MM.1S (cell line): Measurements from ENCODE around the gene MRPS2.

Source experiments
- DNase-seq: peaks from one replicate; pipeline ENCODE4 v3.0.0-alpha.2; 2015
- H2AFZ ChIP-seq: fragments of 300-600 bp; sonication (generic); 2 replicates; pipeline ENCODE4 v1.6.0; 2016; ENCODE audit warnings: antibody characterized with exemption, low read length
- H3F3A ChIP-seq: fragments of 300-600 bp; sonication (generic); 2 replicates; pipeline ENCODE4 v1.6.1; 2016; ENCODE audit warnings: mild to moderate bottlenecking, antibody characterized with exemption, low read length, moderate library complexity, mixed read lengths; ENCODE audit not compliant: insufficient read depth
- H3K27ac ChIP-seq: fragments of 300-600 bp; sonication (generic); 2 replicates; pipeline ENCODE4 v1.5.1; 2016; ENCODE audit warnings: mild to moderate bottlenecking, low read length
- H3K27me3 ChIP-seq: fragments of 300-600 bp; sonication (generic); replicated peaks from 2 replicates; pipeline ENCODE4 v1.6.0; 2016; ENCODE audit warnings: low read length; ENCODE audit not compliant: insufficient read depth
- H3K36me3 ChIP-seq: fragments of 300-600 bp; sonication (generic); replicated peaks from 2 replicates; pipeline ENCODE4 v1.6.1; 2016; ENCODE audit warnings: mild to moderate bottlenecking, low read length, mixed read lengths; ENCODE audit not compliant: insufficient read depth
- H3K4me1 ChIP-seq: fragments of 300-600 bp; sonication (generic); 2 replicates; pipeline ENCODE4 v1.6.1; 2016; ENCODE audit warnings: low read length, mixed read lengths
- H3K4me2 ChIP-seq: fragments of 300-600 bp; sonication (generic); 2 replicates; pipeline ENCODE4 v1.6.0; 2016; ENCODE audit warnings: low read depth, low read length
- H3K4me3 ChIP-seq: fragments of 300-600 bp; sonication (generic); 2 replicates; pipeline ENCODE4 v1.5.1; 2016; ENCODE audit warnings: low read length, mixed read lengths
- H3K79me2 ChIP-seq: fragments of 300-600 bp; sonication (generic); 2 replicates; pipeline ENCODE4 v1.6.1; 2016; ENCODE audit warnings: mixed run types, low read length, mixed read lengths
- H3K9ac ChIP-seq: fragments of 300-600 bp; sonication (generic); 2 replicates; pipeline ENCODE4 v1.6.1; 2016; ENCODE audit warnings: low read length, mixed read lengths
- H3K9me2 ChIP-seq: fragments of 300-600 bp; sonication (generic); replicated peaks from 2 replicates; pipeline ENCODE4 v1.6.1; 2016; ENCODE audit warnings: mild to moderate bottlenecking, low read length, mixed read lengths; ENCODE audit not compliant: insufficient read depth
- H3K9me3 ChIP-seq: fragments of 300-600 bp; sonication (generic); replicated peaks from 2 replicates; pipeline ENCODE4 v1.6.1; 2016; ENCODE audit warnings: mild to moderate bottlenecking, low read length, mixed read lengths; ENCODE audit not compliant: insufficient read depth
- H4K20me1 ChIP-seq: fragments of 300-600 bp; sonication (generic); 2 replicates; pipeline ENCODE4 v1.6.1; 2016; ENCODE audit warnings: mild to moderate bottlenecking, low read length, moderate library complexity, mixed read lengths; ENCODE audit not compliant: insufficient read depth
- EZH2 ChIP-seq: fragments of 300-600 bp; sonication (generic); optimal IDR thresholded peaks from 2 replicates; pipeline ENCODE3; 2017; ENCODE audit warnings: low read depth, mild to moderate bottlenecking, antibody characterized with exemption, low read length, mixed read lengths
- EZH2phosphoT487 ChIP-seq: fragments of 300-600 bp; sonication (generic); IDR thresholded peaks from 2 replicates; pipeline ENCODE4 v1.6.1; 2018; ENCODE audit warnings: antibody characterized with exemption, low read length
- TF ChIP-seq, protein P1 (sequence below): fragments of 300-600 bp; sonication (generic); IDR thresholded peaks from 2 replicates; pipeline ENCODE4 v1.5.1; 2016; ENCODE audit warnings: antibody characterized with exemption, low read length, mixed read lengths

Gene MRPS2

GRCh38 chr9:135523521-135524129 is 23.1 kb downstream of the MRPS2 start:
- Histone ChIP-seq H3K4me2 (no peak overlapping the region), H3K27me3 (peaks cover 4% of the 10 kb centered on the region; the same call in 1 of the 2 replicates), H4K20me1 (no peaks in the 10 kb centered on the region), H3K36me3 (no peaks in the 10 kb centered on the region), H3K79me2 (no peaks in the 10 kb centered on the region), H3F3A (no peaks in the 10 kb centered on the region), H3K9me3 (no peaks in the 10 kb centered on the region), H3K4me3 (no peak overlapping the region), H3K9me2 (no peaks in the 10 kb centered on the region), H3K9ac (no peak overlapping the region), H2AFZ (no peak overlapping the region), H3K27ac (no peak overlapping the region), H3K4me1 (no peaks in the 10 kb centered on the region)
- no peak for DNase-seq
- TF ChIP-seq, protein P1, sequence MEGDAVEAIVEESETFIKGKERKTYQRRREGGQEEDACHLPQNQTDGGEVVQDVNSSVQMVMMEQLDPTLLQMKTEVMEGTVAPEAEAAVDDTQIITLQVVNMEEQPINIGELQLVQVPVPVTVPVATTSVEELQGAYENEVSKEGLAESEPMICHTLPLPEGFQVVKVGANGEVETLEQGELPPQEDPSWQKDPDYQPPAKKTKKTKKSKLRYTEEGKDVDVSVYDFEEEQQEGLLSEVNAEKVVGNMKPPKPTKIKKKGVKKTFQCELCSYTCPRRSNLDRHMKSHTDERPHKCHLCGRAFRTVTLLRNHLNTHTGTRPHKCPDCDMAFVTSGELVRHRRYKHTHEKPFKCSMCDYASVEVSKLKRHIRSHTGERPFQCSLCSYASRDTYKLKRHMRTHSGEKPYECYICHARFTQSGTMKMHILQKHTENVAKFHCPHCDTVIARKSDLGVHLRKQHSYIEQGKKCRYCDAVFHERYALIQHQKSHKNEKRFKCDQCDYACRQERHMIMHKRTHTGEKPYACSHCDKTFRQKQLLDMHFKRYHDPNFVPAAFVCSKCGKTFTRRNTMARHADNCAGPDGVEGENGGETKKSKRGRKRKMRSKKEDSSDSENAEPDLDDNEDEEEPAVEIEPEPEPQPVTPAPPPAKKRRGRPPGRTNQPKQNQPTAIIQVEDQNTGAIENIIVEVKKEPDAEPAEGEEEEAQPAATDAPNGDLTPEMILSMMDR: no peak
- TF ChIP-seq EZH2: no peak
- TF ChIP-seq EZH2phosphoT487: no peak

DNA sequence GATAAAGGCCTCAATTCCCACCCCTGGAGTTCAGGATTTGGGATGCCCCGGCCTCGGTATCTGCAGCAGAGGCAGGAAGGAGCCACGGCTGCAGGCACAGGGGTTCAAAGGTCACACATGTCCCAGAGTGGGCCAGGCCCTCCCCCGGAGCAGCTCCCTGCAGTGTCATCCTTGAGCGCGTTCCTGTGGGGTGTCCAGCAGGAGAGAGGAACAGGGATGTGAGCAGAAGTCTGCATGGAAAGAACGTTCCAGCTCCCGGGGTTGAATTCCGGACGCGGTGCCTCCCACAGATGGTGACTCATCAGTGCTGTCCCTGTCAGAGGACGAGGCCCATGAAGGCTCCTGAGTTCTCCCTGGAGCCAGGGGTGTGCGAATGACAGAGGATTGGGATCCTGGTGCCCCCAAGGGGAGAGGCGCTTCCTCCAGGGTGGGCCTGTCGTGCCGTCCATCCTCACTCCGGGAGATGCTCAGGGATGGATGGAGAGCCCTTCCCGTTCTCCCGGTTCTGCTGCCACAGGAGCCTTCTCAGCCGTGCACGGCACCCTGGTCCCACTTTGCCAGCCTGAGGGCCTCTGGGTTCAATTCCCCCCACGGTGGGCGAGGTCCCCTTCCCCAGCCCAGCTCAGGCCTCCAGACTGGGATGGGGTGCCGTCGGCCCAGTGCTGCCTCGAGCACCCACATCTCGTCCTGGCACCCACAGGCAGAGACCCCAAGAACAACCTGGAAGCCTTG is 23.8 kb downstream of the MRPS2 start:
- TF ChIP-seq, protein P1: no peak
- no peak overlapping the region for H3K9ac ChIP-seq
- H3K4me3 ChIP-seq: no peak overlapping the region
- H3K27me3 ChIP-seq: peaks cover 3% of the 10 kb centered on the region; the same call in 1 of the 2 replicates
- no peaks in the 10 kb centered on the region for H3F3A ChIP-seq
- no peak overlapping the region for H3K4me2 ChIP-seq
- H2AFZ ChIP-seq: no peak overlapping the region
- no peak overlapping the region for H3K27ac ChIP-seq
- H3K79me2 ChIP-seq: no peaks in the 10 kb centered on the region
- H3K9me3 ChIP-seq: no peaks in the 10 kb centered on the region; the same call in 1 of the 2 replicates
- H3K4me1 ChIP-seq: no peaks in the 10 kb centered on the region
- DNase-seq: no peak
- no peaks in the 10 kb centered on the region for H3K9me2 ChIP-seq
- no peaks in the 10 kb centered on the region for H3K36me3 ChIP-seq
- no peaks in the 10 kb centered on the region for H4K20me1 ChIP-seq

DNA sequence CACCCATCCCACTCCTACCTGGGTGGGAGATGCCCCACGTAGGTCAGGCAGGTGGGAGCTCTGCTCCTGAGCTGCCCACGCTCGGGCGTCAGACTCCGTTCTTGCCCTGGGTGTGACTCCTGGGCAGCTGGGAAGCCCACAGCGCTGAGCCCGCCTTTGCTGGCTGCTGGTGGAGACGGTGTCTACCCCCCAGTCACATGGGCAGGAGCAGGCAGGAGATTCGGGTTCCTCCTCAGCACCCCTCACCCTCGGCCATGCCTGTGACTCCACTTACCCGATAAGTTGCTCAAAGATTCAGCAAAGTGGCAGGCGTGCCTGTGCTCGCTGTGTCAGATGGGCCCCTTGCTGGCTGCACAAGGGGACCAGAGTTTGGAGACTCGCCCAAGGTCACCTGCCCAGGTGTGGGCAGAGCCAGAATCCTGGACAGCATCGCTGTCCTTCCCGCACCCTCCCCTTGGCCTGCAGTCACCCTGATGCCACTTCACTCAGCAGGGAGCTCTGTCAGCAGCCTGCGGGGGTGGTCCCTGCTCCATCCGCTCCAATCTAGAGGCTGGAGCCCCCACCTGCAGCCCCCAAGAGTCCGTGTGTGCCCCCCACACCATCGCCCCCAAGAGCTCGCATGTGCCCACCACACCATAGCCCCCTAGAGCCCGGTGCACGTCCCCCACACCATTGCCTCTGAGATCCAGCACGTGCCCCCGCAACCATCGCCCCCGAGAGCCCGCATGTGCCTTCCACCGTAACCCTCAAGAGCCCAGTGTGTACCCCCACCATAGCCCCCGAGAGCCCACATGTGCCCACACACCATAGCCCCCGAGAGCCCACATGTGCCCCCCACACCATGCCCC is 25.0 kb downstream of the MRPS2 start:
- H3K27me3 ChIP-seq: no peaks in the 10 kb centered on the region; the same call in 1 of the 2 replicates
- no peaks in the 10 kb centered on the region for H4K20me1 ChIP-seq
- H3K9me2 ChIP-seq: no peaks in the 10 kb centered on the region
- no peaks in the 10 kb centered on the region for H3F3A ChIP-seq
- no peak for DNase-seq
- no peak overlapping the region for H2AFZ ChIP-seq
- no peak overlapping the region for H3K4me3 ChIP-seq
- no peaks in the 10 kb centered on the region for H3K79me2 ChIP-seq
- no peak overlapping the region for H3K27ac ChIP-seq
- no peaks in the 10 kb centered on the region; the same call in 1 of the 2 replicates for H3K9me3 ChIP-seq
- TF ChIP-seq EZH2: no peak
- TF ChIP-seq, protein P1: no peak
- no peak for TF ChIP-seq EZH2phosphoT487
- H3K4me2 ChIP-seq: no peak overlapping the region
- H3K9ac ChIP-seq: no peak overlapping the region
- H3K4me1 ChIP-seq: no peaks in the 10 kb centered on the region
- no peaks in the 10 kb centered on the region for H3K36me3 ChIP-seq
